Neural cell (in vitro differentiated cells): ENCODE measurements around the gene RFWD3. TPM values are rescaled to one million over a fixed set of nuclear protein-coding genes. Genes with fewer than 3 reads are reported as not detected.

Experiments used
- H2AFZ ChIP-seq: fragments of 200-600, 300-800 bp; sonication (generic), shearing (Covaris generic); 2 replicates; pipeline ENCODE4 v1.6.0; 2014; ENCODE audit warnings: low read depth, mild to moderate bottlenecking, antibody characterized with exemption, low read length, moderate library complexity
- H3F3A ChIP-seq: fragments of 200-600 bp; shearing (Covaris generic); 2 replicates; pipeline ENCODE4 v1.6.1; 2016; ENCODE audit warnings: mild to moderate bottlenecking, moderate library complexity, mixed read lengths, antibody characterized with exemption, low read length; ENCODE audit not compliant: insufficient read depth, poor library complexity, severe bottlenecking
- H3K27ac ChIP-seq: fragments of 200-600, 300-800 bp; sonication (generic), shearing (Covaris generic); 2 replicates; pipeline ENCODE4 v1.5.1; 2014; ENCODE audit warnings: mild to moderate bottlenecking, low read length, moderate library complexity
- H3K27me3 ChIP-seq: fragments of 300-800, 200-600 bp; sonication (generic), shearing (Covaris generic); 2 replicates; pipeline ENCODE4 v1.6.0; 2014; ENCODE audit warnings: mild to moderate bottlenecking, low read depth, low read length, moderate library complexity; ENCODE audit not compliant: insufficient read depth
- H3K36me3 ChIP-seq: fragments of 300-800, 200-600 bp; sonication (generic), shearing (Covaris generic); 2 replicates; pipeline ENCODE4 v1.5.1; 2014; ENCODE audit warnings: mild to moderate bottlenecking, antibody characterized with exemption, low read length, moderate library complexity; ENCODE audit not compliant: insufficient read depth
- H3K4me2 ChIP-seq: fragments of 300-800, 200-600 bp; sonication (generic), shearing (Covaris generic); 2 replicates; pipeline ENCODE4 v1.6.0; 2014; ENCODE audit warnings: mild to moderate bottlenecking, low read length
- H3K4me3 ChIP-seq: fragments of 300-800, 200-600 bp; sonication (generic), shearing (Covaris generic); 2 replicates; pipeline ENCODE4 v1.5.1; 2014; ENCODE audit warnings: mild to moderate bottlenecking, low read length, moderate library complexity
- H3K79me2 ChIP-seq: fragments of 200-600 bp; shearing (Covaris generic); replicated peaks from 2 replicates; pipeline ENCODE4 v1.6.0; 2014; ENCODE audit warnings: mild to moderate bottlenecking, low read length, moderate library complexity; ENCODE audit not compliant: insufficient read depth
- H3K9ac ChIP-seq: fragments of 300-800, 200-600 bp; sonication (generic), shearing (Covaris generic); 2 replicates; pipeline ENCODE4 v1.6.1; 2016; ENCODE audit warnings: mild to moderate bottlenecking, low read length, mixed read lengths
- H3K9me2 ChIP-seq: fragments of 200-600 bp; shearing (Covaris generic); 2 replicates; pipeline ENCODE4 v1.6.1; 2016; ENCODE audit warnings: mild to moderate bottlenecking, low read length, mixed read lengths; ENCODE audit not compliant: insufficient read depth
- H3K9me3 ChIP-seq: fragments of 200-600, 300-800 bp; sonication (generic), shearing (Covaris generic); 2 replicates; pipeline ENCODE4 v1.6.1; 2016; ENCODE audit warnings: mild to moderate bottlenecking, mixed run types, low read length, moderate library complexity, mixed read lengths
- H4K20me1 ChIP-seq: fragments of 200-600 bp; shearing (Covaris generic); 2 replicates; pipeline ENCODE4 v1.6.1; 2016; ENCODE audit warnings: mild to moderate bottlenecking, mixed run types; ENCODE audit not compliant: insufficient read depth
- EP300 ChIP-seq: fragments of 450-650 bp; conservative IDR thresholded peaks from 2 replicates; pipeline ENCODE4 v1.6.1; 2014; ENCODE audit warnings: antibody characterized with exemption, mild to moderate bottlenecking, moderate library complexity; ENCODE audit not compliant: poor library complexity, severe bottlenecking
- EZH2 ChIP-seq: fragments of 200-600, 300-800 bp; shearing (Covaris generic), sonication (generic); IDR thresholded peaks from 2 replicates; pipeline ENCODE4 v1.6.1; 2014; ENCODE audit warnings: antibody characterized with exemption, low read length, borderline replicate concordance, mild to moderate bottlenecking; ENCODE audit not compliant: insufficient read depth, poor library complexity, severe bottlenecking
- MXI1 ChIP-seq: fragments of 450-650 bp; conservative IDR thresholded peaks from 2 replicates; pipeline ENCODE4 v1.6.1; 2014; ENCODE audit warnings: antibody characterized with exemption, mild to moderate bottlenecking; ENCODE audit not compliant: poor library complexity, severe bottlenecking
- POLR2AphosphoS5 ChIP-seq: IDR thresholded peaks from 2 replicates; pipeline ENCODE4 v1.6.1; 2012
- RAD21 ChIP-seq: fragments of 450-650 bp; conservative IDR thresholded peaks from 2 replicates; pipeline ENCODE4 v1.6.1; 2014; ENCODE audit warnings: antibody characterized with exemption, mild to moderate bottlenecking, moderate library complexity
- REST ChIP-seq: IDR thresholded peaks from 2 replicates; pipeline ENCODE4 v1.6.1; 2012; ENCODE audit warnings: borderline replicate concordance
- SMC3 ChIP-seq: fragments of 450-650 bp; conservative IDR thresholded peaks from 2 replicates; pipeline ENCODE4 v1.6.1; 2014; ENCODE audit warnings: antibody characterized with exemption, mild to moderate bottlenecking, moderate library complexity; ENCODE audit not compliant: poor library complexity
- TAF1 ChIP-seq: IDR thresholded peaks from 2 replicates; pipeline ENCODE4 v1.6.1; 2012; ENCODE audit warnings: low read depth
- polyA plus RNA-seq: library from polyadenylated mRNA; depleted of rRNA; stranded (reverse); fragments of >200 nt; gene quantifications from 2 replicates; pipeline ENCODE4 v1.2.3, GENCODE V29; 2014
- TF ChIP-seq, protein P1 (sequence below): fragments of 450-650 bp; IDR thresholded peaks from 2 replicates; pipeline ENCODE4 v1.5.1; 2014; ENCODE audit warnings: antibody characterized with exemption, mild to moderate bottlenecking, moderate library complexity; ENCODE audit not compliant: poor library complexity, severe bottlenecking

The RFWD3 gene
- polyA plus RNA-seq, 1 donor from 2014 or later = 10.7 TPM

DNA sequence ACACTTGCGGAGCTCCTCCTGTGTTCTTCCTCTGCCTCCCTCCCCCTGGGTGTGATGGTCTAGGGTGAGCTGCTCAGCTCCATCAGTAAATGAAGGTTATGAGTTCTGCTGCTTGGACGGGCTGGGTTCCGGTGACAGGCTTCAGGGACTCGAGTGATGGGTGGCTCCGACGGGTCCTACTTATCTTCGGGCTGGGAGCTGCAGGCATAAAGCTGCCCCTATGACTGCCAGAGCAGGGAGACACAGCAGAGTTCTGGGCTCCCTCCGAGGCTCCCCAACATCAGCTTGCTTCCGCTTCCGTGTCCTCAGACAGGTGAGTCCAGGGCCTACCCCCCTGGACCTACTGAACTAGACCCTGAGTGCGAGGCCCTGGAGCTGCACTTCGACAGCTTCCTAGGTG is 45.3 kb upstream of the RFWD3 start:
- Histone ChIP-seq H3K27ac (no peak overlapping the region), H3K9me2 (no peaks in the 10 kb centered on the region), H3K9me3 (no peaks in the 10 kb centered on the region), H3K36me3 (no peaks in the 10 kb centered on the region), H2AFZ (no peak overlapping the region), H4K20me1 (no peaks in the 10 kb centered on the region), H3K9ac (no peak overlapping the region), H3K4me3 (no peak overlapping the region), H3K4me2 (no peak overlapping the region), H3K27me3 (no peaks in the 10 kb centered on the region), H3F3A (no peaks in the 10 kb centered on the region), H3K79me2 (no peaks in the 10 kb centered on the region)
- no peak for TF ChIP-seq SMC3
- TF ChIP-seq TAF1 = no peak
- TF ChIP-seq RAD21 = no peak
- TF ChIP-seq, protein P1, sequence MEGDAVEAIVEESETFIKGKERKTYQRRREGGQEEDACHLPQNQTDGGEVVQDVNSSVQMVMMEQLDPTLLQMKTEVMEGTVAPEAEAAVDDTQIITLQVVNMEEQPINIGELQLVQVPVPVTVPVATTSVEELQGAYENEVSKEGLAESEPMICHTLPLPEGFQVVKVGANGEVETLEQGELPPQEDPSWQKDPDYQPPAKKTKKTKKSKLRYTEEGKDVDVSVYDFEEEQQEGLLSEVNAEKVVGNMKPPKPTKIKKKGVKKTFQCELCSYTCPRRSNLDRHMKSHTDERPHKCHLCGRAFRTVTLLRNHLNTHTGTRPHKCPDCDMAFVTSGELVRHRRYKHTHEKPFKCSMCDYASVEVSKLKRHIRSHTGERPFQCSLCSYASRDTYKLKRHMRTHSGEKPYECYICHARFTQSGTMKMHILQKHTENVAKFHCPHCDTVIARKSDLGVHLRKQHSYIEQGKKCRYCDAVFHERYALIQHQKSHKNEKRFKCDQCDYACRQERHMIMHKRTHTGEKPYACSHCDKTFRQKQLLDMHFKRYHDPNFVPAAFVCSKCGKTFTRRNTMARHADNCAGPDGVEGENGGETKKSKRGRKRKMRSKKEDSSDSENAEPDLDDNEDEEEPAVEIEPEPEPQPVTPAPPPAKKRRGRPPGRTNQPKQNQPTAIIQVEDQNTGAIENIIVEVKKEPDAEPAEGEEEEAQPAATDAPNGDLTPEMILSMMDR = no peak
- TF ChIP-seq REST = no peak
- no peak for TF ChIP-seq EP300
- no peak for TF ChIP-seq EZH2
- TF ChIP-seq POLR2AphosphoS5 = no peak
- TF ChIP-seq MXI1 = no peak

DNA sequence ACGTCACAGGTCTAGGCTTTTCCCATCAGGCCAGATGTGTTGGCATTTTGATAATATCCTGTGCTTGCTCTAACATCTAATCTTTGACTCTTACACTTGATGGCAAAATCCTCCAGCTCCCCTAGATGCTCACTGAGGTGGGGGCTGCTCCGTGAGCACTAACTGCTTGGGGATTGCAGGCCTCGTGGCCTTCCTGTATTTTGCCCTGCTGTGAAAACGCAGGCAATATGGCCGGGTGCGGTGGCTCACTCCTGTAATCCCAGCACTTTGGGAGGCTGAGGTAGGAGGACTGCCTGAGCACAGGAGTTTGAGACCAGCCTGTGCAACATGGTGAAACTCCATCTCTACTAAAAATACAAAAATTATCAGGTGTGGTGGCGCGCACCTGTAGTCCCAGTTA is 43.7 kb upstream of the RFWD3 start:
- H3K79me2 ChIP-seq = no peaks in the 10 kb centered on the region
- no peaks in the 10 kb centered on the region for H3F3A ChIP-seq
- no peak overlapping the region for H3K4me3 ChIP-seq
- H4K20me1 ChIP-seq = no peaks in the 10 kb centered on the region
- no peak overlapping the region for H3K9ac ChIP-seq
- H3K27ac ChIP-seq = no peak overlapping the region
- H3K27me3 ChIP-seq = no peaks in the 10 kb centered on the region
- H3K9me2 ChIP-seq = no peaks in the 10 kb centered on the region
- TF ChIP-seq EP300 (no peak), EZH2 (no peak), RAD21 (no peak)
- no peaks in the 10 kb centered on the region for H3K9me3 ChIP-seq
- no peak overlapping the region for H2AFZ ChIP-seq
- H3K36me3 ChIP-seq = no peaks in the 10 kb centered on the region
- H3K4me2 ChIP-seq = no peak overlapping the region

DNA sequence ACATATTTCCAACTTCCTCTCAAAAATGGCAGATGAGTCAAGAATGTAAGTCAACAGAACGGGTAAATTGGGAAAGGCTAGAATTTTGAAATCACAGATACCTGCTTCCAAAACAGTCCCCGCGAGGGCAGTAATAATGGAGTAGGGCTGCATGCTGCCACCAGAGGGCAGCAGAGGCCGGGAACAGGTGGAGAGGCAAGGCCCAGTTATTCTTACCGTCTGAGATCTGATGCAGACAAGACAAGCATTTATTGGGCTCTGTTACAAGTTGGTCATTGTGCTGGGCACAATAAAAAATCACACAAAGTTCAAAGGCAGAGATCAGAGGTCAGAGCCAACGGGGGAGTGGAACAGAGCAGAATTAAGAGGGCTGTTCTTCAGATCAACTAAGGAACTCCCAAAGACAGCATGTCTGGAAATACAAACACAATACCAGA is 42.8 kb upstream of the RFWD3 start:
- no peak overlapping the region for H2AFZ ChIP-seq
- H3K79me2 ChIP-seq = no peaks in the 10 kb centered on the region
- no peaks in the 10 kb centered on the region for H4K20me1 ChIP-seq
- no peaks in the 10 kb centered on the region for H3K9me2 ChIP-seq
- H3K27me3 ChIP-seq = no peaks in the 10 kb centered on the region
- H3K36me3 ChIP-seq = no peaks in the 10 kb centered on the region
- H3F3A ChIP-seq = no peaks in the 10 kb centered on the region
- no peak overlapping the region for H3K4me2 ChIP-seq
- H3K4me3 ChIP-seq = no peak overlapping the region
- no peak overlapping the region for H3K9ac ChIP-seq
- no peak overlapping the region for H3K27ac ChIP-seq
- TF ChIP-seq TAF1 = no peak
- no peak for TF ChIP-seq EP300
- TF ChIP-seq RAD21 = peak; percentile 92
- TF ChIP-seq SMC3 = peak; percentile 94
- TF ChIP-seq, protein P1 = peak; percentile 95
- no peak for TF ChIP-seq EZH2
- TF ChIP-seq POLR2AphosphoS5 = no peak
- no peaks in the 10 kb centered on the region for H3K9me3 ChIP-seq
